COR-L47 (cell line): ENCODE results near the gene DNAH3.
"Not testable (repeated sequence)": the region's sequence is repeated elsewhere in the genome, so short reads cannot be mapped to it uniquely, and the experiment has no call there.

Experiments
- DNase-seq: peaks from one replicate; lab custom pipeline; 2025; lab: John Stamatoyannopoulos, UW

Gene DNAH3

GRCh38 chr16:20940871-20941635, 209.6 kb downstream of the DNAH3 start:
- no peak for DNase-seq

GRCh38 chr16:20939611-20940010, 211.0 kb downstream of the DNAH3 start:
- DNase-seq = no peak

GRCh38 chr16:20938426-20938825, 212.2 kb downstream of the DNAH3 start:
- DNase-seq = no peak

GRCh38 chr16:20937736-20938135, 212.9 kb downstream of the DNAH3 start:
- no peak for DNase-seq

- no peak for DNase-seq
These were observed 217.1 kb downstream of the DNAH3 start for GRCh38 chr16:20933589-20933988.

GRCh38 chr16:20931066-20931600, 219.5 kb downstream of the DNAH3 start:
- no peak for DNase-seq

- no peak for DNase-seq
These were observed 220.3 kb downstream of the DNAH3 start for GRCh38 chr16:20930365-20930690.

- not testable (repeated sequence) for DNase-seq
These were observed 220.8 kb downstream of the DNAH3 start for GRCh38 chr16:20929676-20930364.

GRCh38 chr16:20928774-20929411, 221.8 kb downstream of the DNAH3 start:
- DNase-seq = no peak

- DNase-seq = no peak
These were observed 224.9 kb downstream of the DNAH3 start for GRCh38 chr16:20925751-20926150.

GRCh38 chr16:20923876-20924275, 226.8 kb downstream of the DNAH3 start:
- DNase-seq = no peak

- no peak for DNase-seq
These were observed 229.8 kb downstream of the DNAH3 start for GRCh38 chr16:20920799-20921198.

- no peak for DNase-seq
These were observed 230.6 kb downstream of the DNAH3 start for GRCh38 chr16:20920091-20920490.

- no peak for DNase-seq
These were observed 232.0 kb downstream of the DNAH3 start for GRCh38 chr16:20918486-20919239.

GRCh38 chr16:20916942-20917341, 233.7 kb downstream of the DNAH3 start:
- DNase-seq = no peak

- no peak for DNase-seq
These were observed 234.4 kb downstream of the DNAH3 start for GRCh38 chr16:20916289-20916688.

GRCh38 chr16:20911361-20911760, 239.3 kb downstream of the DNAH3 start:
- DNase-seq = no peak

GRCh38 chr16:20910781-20911321, 239.8 kb downstream of the DNAH3 start:
- DNase-seq = no peak

- no peak for DNase-seq
These were observed 244.0 kb downstream of the DNAH3 start for GRCh38 chr16:20906341-20907255.

GRCh38 chr16:20905576-20905975, 245.1 kb downstream of the DNAH3 start:
- DNase-seq = no peak
